ENCODE data around the gene CCDC136.

DNA sequence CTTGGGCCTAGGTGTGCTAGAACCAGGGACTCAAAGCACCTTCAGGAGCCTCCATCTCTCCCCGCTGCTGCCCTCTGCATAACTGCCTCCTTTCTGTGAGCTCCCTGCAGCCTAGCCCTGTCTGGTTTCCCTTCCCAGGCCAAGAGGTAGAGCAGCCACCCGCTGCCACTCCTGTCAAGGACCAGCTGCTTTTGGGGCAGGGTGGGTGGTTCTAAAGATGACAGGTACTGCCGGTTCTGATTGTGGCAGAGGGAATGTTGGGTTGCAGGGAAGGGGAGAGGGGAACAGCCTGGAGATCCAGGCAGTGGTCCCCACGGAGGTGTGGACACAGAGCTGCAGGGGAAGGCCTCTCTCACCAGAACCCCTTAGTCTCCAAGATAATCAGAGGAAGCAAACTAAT is 34.7 kb downstream of the CCDC136 start:
- TF ChIP-seq EZH2phosphoT487 (IDR thresholded peaks at IDR 0.05; ENCODE audit: borderline replicate concordance): no peak
- TF ChIP-seq, protein P1, sequence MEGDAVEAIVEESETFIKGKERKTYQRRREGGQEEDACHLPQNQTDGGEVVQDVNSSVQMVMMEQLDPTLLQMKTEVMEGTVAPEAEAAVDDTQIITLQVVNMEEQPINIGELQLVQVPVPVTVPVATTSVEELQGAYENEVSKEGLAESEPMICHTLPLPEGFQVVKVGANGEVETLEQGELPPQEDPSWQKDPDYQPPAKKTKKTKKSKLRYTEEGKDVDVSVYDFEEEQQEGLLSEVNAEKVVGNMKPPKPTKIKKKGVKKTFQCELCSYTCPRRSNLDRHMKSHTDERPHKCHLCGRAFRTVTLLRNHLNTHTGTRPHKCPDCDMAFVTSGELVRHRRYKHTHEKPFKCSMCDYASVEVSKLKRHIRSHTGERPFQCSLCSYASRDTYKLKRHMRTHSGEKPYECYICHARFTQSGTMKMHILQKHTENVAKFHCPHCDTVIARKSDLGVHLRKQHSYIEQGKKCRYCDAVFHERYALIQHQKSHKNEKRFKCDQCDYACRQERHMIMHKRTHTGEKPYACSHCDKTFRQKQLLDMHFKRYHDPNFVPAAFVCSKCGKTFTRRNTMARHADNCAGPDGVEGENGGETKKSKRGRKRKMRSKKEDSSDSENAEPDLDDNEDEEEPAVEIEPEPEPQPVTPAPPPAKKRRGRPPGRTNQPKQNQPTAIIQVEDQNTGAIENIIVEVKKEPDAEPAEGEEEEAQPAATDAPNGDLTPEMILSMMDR (conservative IDR thresholded peaks at IDR 0.05; ENCODE audit: low read length): no peak

All from Loucy (cell line).